ENCODE measurements around the gene SMARCA2. TPM values are rescaled to one million over a fixed set of nuclear protein-coding genes. Genes with fewer than 3 reads are reported as not detected.

The SMARCA2 gene
- total RNA-seq, 2 donors from 2014 or later = 63.8 to 109 TPM

DNA sequence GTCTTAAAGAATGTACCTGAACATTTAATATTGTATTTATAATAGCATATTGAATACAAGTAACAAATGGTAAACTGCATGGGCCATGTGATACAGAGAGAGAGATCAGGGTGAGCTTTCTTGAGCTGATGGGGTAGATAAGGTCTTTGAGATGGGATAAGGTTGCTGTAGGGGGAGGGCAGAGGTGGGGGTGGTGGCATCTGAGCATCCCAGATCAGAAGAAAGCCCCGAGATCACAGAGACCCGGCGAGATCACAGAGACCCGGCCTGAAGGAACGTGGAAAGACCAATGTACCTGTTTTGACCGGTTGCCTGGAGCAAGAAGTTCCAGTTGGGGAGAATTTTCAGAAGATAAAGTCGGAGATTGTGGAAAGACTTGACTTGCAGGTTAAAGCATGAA lies 6.6 kb downstream of the SMARCA2 start:
- H3K4me1 ChIP-seq = peaks cover 0 to 82% of the 10 kb centered on the region in 2 donors
- no peaks in the 10 kb centered on the region for H3K36me3 ChIP-seq
- TF ChIP-seq, protein P1, sequence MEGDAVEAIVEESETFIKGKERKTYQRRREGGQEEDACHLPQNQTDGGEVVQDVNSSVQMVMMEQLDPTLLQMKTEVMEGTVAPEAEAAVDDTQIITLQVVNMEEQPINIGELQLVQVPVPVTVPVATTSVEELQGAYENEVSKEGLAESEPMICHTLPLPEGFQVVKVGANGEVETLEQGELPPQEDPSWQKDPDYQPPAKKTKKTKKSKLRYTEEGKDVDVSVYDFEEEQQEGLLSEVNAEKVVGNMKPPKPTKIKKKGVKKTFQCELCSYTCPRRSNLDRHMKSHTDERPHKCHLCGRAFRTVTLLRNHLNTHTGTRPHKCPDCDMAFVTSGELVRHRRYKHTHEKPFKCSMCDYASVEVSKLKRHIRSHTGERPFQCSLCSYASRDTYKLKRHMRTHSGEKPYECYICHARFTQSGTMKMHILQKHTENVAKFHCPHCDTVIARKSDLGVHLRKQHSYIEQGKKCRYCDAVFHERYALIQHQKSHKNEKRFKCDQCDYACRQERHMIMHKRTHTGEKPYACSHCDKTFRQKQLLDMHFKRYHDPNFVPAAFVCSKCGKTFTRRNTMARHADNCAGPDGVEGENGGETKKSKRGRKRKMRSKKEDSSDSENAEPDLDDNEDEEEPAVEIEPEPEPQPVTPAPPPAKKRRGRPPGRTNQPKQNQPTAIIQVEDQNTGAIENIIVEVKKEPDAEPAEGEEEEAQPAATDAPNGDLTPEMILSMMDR (IDR thresholded peaks at IDR 0.05) = no peak
- H3K9me3 ChIP-seq = no peaks in the 10 kb centered on the region
- DNase-seq (ENCODE audit: low spot score) = no peak
- peak overlapping the region in 1 of 2 donors; percentile 80 for H3K27ac ChIP-seq
- no peak overlapping the region for H3K4me3 ChIP-seq
- H3K27me3 ChIP-seq = no peaks in the 10 kb centered on the region

DNA sequence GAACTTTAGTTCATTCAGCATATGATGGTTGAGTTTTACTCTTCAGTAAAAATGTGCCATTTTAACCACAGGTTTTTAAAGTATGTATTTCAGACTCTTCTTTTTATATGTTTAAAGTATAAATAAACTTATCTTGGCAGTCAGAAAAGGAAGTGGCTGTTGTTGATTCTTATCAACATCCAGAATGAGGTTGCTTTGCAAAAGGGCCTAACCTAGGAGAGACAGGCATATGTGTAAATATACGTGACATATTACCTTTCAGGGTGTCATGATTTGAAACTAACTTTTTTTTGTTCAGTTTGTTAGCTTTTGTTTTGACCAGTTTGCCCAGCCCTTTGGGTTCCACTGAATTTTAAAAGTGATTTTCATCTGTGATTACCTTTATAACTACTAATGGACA lies 7.4 kb downstream of the SMARCA2 start:
- H3K4me1 ChIP-seq = peaks cover 0 to 91% of the 10 kb centered on the region in 2 donors
- H3K27me3 ChIP-seq = no peaks in the 10 kb centered on the region
- no peak overlapping the region for H3K4me3 ChIP-seq
- TF ChIP-seq, protein P1 (IDR thresholded peaks at IDR 0.05) = no peak
- no peak for DNase-seq (ENCODE audit: low spot score)
- H3K27ac ChIP-seq = peak overlapping the region; percentile 77 to 80
- no peaks in the 10 kb centered on the region for H3K9me3 ChIP-seq
- no peaks in the 10 kb centered on the region for H3K36me3 ChIP-seq

DNA sequence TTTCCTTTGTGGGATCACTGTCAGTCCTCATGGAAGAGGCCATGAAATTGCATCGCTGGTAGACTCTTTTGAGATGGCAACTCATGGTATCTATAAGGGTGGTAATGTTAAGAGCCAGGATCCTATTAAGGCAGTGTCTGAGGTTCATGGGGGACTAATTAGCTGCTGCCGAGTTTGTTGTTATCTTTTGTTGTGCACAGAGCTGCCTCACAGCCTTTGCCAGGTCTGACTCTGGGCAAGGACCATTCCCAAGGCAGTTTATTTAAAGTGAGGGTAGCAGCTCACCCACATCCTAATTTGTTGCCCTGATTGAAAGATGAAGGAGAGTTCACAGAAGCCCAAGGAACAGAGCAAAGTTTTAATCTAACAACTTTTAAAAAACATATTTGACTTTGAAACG lies 7.9 kb downstream of the SMARCA2 start:
- no peak overlapping the region for H3K4me3 ChIP-seq
- no peak for DNase-seq (ENCODE audit: low spot score)
- peaks cover 0 to 96% of the 10 kb centered on the region in 2 donors for H3K4me1 ChIP-seq
- peak overlapping the region; percentile 77 to 80 for H3K27ac ChIP-seq
- H3K9me3 ChIP-seq = no peaks in the 10 kb centered on the region
- TF ChIP-seq, protein P1 (IDR thresholded peaks at IDR 0.05) = no peak
- H3K36me3 ChIP-seq = no peaks in the 10 kb centered on the region
- H3K27me3 ChIP-seq = no peaks in the 10 kb centered on the region

DNA sequence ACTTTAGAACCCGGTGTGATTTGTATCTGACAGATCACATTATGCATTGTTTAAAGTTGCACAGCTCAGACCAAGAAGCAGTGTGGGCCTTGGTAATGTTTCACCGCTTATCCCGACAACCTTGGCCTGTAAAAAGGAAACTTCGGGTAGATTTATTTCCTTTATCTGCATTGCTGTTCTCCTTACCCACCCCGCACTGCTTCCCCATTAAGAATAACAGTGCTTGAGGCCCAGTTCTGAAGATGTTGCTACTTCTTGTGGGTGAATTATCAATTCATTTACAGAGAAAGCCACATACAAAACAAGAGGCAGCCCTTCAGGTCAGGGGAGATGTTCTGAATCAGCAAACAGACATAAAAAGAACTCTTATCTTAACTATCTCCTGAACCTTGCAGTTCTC lies 8.4 kb downstream of the SMARCA2 start:
- Histone ChIP-seq H3K4me1 (peaks cover 0 to 97% of the 10 kb centered on the region in 2 donors), H3K9me3 (no peaks in the 10 kb centered on the region), H3K27ac (peak overlapping the region; percentile 77 to 80), H3K36me3 (no peaks in the 10 kb centered on the region), H3K27me3 (no peaks in the 10 kb centered on the region), H3K4me3 (no peak overlapping the region)
- TF ChIP-seq, protein P1 (IDR thresholded peaks at IDR 0.05) = no peak
- DNase-seq (ENCODE audit: low spot score) = no peak

DNA sequence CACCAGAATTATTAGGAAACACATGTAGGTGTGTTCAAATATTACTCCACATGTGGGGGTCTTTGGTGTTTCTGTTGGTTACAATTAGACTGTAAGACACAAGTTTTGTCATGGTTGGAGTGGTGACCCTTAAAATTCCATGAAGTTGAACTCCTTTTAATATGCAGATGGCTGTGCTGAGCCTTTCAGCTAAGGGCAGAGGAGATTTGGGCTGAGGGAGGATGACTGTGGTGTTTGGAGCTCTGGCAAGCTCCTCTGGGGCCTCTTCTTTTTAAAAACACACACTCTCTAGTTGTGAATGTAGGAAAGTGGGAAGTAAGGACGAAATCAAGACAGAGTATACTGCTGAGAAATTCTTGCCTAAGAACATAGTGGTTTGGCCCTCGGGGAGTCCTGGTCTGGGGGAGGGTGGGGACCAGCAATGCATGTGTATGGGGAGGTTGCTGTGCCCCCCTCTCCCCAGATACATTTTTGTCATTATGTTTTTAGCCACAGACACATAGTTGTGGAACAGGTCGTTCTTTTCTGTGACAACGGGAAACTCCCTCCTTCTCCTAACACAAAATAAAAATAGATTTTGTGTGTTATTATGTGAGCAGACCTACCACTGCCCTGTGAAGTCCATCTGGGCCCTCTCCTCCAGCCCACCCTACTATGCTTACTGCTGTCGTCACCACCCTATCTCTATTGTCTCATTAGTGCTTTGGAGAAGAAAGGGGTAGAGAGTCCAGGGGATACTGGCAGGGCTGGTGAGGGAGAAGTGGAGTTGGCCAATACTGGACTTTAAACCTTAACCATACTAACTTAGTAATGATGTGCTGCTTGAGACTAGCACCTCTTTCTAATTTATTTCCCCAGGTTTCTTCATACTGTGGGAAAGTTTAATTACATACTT lies 10.0 kb downstream of the SMARCA2 start:
- H3K36me3 ChIP-seq = peaks cover 3% of the 10 kb centered on the region
- peak overlapping the region; percentile 77 to 80 for H3K27ac ChIP-seq
- peaks cover 0 to 96% of the 10 kb centered on the region in 2 donors for H3K4me1 ChIP-seq
- H3K9me3 ChIP-seq = no peaks in the 10 kb centered on the region
- H3K4me3 ChIP-seq = no peak overlapping the region
- DNase-seq (ENCODE audit: low spot score) = no peak
- H3K27me3 ChIP-seq = no peaks in the 10 kb centered on the region
- TF ChIP-seq, protein P1 (IDR thresholded peaks at IDR 0.05) = no peak

Data from right atrium auricular region (tissue), 2 donors.